GM18861 (cell line): ENCODE results near the gene CFAP77.

Experiments used
- ATAC-seq: cut with Tn5 transposase; IDR thresholded peaks from one replicate; pipeline ENCODE4 v1.9.1; 2021; ENCODE audit not compliant: unreplicated experiment

CFAP77 gene

GRCh38 chr9:132575005-132575609, 165.1 kb downstream of the CFAP77 start:
- no peak for ATAC-seq

- ATAC-seq, result no peak
Measured at GRCh38 chr9:132575811-132576210, 165.8 kb downstream of the CFAP77 start.

- ATAC-seq, result no peak
Measured at GRCh38 chr9:132577119-132577518, 167.1 kb downstream of the CFAP77 start.

GRCh38 chr9:132578367-132578932, 168.4 kb downstream of the CFAP77 start:
- no peak for ATAC-seq

GRCh38 chr9:132579427-132579798, 169.4 kb downstream of the CFAP77 start:
- no peak for ATAC-seq

GRCh38 chr9:132582276-132582785, 172.3 kb downstream of the CFAP77 start, which contains the start of gene BARHL1:
Gene BARHL1 (plus strand): TSS chr9:132582606. CDS start chr9:132582798, 192 bp downstream.
- ATAC-seq, result no peak

GRCh38 chr9:132582786-132583583, 173.0 kb downstream of the CFAP77 start:
- ATAC-seq, result no peak

GRCh38 chr9:132583584-132584304, 173.7 kb downstream of the CFAP77 start:
- no peak for ATAC-seq

- no peak for ATAC-seq
Measured at GRCh38 chr9:132584601-132585560, 174.9 kb downstream of the CFAP77 start.

- no peak for ATAC-seq
Measured at GRCh38 chr9:132585954-132586829, 176.2 kb downstream of the CFAP77 start.

GRCh38 chr9:132586830-132587591, 177.0 kb downstream of the CFAP77 start:
- no peak for ATAC-seq

- no peak for ATAC-seq
Measured at GRCh38 chr9:132587592-132587955, 177.6 kb downstream of the CFAP77 start.

GRCh38 chr9:132588098-132588497, 178.1 kb downstream of the CFAP77 start:
- ATAC-seq, result no peak

- ATAC-seq, result no peak
Measured at GRCh38 chr9:132588501-132589147, 178.6 kb downstream of the CFAP77 start.

GRCh38 chr9:132589148-132590036, 179.4 kb downstream of the CFAP77 start:
- no peak for ATAC-seq

GRCh38 chr9:132590037-132590317, 180.0 kb downstream of the CFAP77 start:
- ATAC-seq, result no peak
